Stimulated activated memory B cell treated with anti-CD40 and anti-IgM and Interleukin-4, amounts not matched to agents 10 μg/mL and 1 μg/mL and 100 μg/mL, for 72 hours (primary cell): ENCODE measurements around the gene DPF3.

ENCODE experiments used
- ATAC-seq: fragments of 150-1000 bp; cut with Tn5 transposase; 2 replicates; pipeline ENCODE4 v1.10.0; 2021
- H3K27ac Mint-ChIP-seq: one replicate; pipeline ENCODE4 v1.8.0; 2022; ENCODE audit warnings: mild to moderate bottlenecking, mixed read lengths
- H3K27me3 Mint-ChIP-seq: one replicate; pipeline ENCODE4 v1.8.0; 2022; ENCODE audit warnings: mixed read lengths
- H3K36me3 Mint-ChIP-seq: one replicate; pipeline ENCODE4 v1.8.0; 2022; ENCODE audit warnings: mixed read lengths
- H3K4me1 Mint-ChIP-seq: one replicate; pipeline ENCODE4 v1.8.0; 2022; ENCODE audit warnings: mixed read lengths
- H3K4me3 Mint-ChIP-seq: one replicate; pipeline ENCODE4 v1.8.0; 2022; ENCODE audit warnings: mild to moderate bottlenecking, moderate library complexity, mixed read lengths
- H3K9me3 Mint-ChIP-seq: one replicate; pipeline ENCODE4 v1.8.0; 2022; ENCODE audit warnings: mixed read lengths

Gene DPF3

DNA sequence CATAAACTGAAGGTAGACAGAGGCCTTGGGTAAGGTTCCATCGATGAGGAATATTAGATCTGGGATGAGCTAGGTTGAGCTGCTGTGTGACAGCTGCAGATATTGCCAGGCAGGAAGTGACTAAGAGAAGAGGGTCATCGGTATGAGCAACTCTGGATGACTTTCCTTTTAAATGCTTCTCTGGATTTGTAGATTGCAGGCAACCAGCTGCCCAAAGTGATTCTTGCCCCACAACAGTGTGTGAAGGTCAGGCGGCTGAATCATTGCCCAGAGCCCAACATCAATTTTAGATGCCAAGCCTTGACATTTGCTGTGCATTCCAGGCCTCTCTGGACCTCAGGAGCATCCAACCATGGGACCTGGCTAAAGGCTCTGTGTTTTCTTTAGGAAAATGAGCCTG is 255.9 kb downstream of the DPF3 start:
- Mint-ChIP-seq H3K27me3 (no peaks in the 10 kb centered on the region), H3K27ac (no peak overlapping the region), H3K4me3 (no peak overlapping the region), H3K4me1 (peaks cover 4% of the 10 kb centered on the region), H3K36me3 (peaks cover 7% of the 10 kb centered on the region), H3K9me3 (no peaks in the 10 kb centered on the region)
- ATAC-seq = no peak

DNA sequence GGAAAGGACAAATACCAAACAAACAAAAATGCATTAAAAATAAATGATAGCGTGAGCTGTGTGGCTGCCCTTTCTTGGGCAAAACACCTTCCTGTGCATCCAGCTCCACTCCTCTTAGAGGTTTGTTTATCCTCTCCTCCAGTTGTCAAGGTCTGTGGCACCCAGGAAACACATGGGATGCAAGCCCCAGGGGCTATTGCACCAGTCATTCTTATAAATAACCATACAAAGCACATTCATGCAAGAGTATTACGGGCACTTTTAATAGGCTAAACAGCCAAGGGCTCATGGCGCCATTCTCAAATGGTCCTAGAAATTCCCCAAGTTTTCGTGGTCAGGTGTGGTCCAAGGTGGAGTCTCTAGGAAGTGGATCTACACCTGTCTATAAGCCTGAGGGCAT is 257.0 kb downstream of the DPF3 start:
- Mint-ChIP-seq H3K36me3 (peaks cover 7% of the 10 kb centered on the region), H3K4me1 (peaks cover 8% of the 10 kb centered on the region), H3K4me3 (no peak overlapping the region), H3K9me3 (no peaks in the 10 kb centered on the region), H3K27ac (no peak overlapping the region), H3K27me3 (no peaks in the 10 kb centered on the region)
- ATAC-seq = no peak

DNA sequence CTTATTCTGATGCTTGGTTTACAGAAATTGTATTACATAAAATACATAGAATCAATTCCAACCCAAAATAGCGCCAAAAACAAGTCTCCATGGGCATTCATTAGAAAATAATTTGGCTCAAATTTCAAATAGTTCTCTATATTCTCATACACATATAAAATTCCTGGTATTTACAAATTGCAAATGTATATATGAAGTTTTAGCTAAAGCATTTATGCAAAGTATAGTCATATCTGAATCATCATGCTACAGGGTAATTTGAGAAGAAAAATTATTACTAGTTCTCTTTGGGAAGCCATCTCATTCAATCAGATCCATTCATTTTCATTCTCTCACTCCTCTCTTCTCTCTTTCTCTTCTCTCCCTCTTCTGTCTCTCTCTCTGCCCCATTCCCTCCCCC is 257.8 kb downstream of the DPF3 start:
- no peaks in the 10 kb centered on the region for H3K27me3 Mint-ChIP-seq
- no peak for ATAC-seq
- H3K9me3 Mint-ChIP-seq = no peaks in the 10 kb centered on the region
- H3K4me1 Mint-ChIP-seq = peaks cover 12% of the 10 kb centered on the region
- peaks cover 7% of the 10 kb centered on the region for H3K36me3 Mint-ChIP-seq
- H3K27ac Mint-ChIP-seq = no peak overlapping the region
- H3K4me3 Mint-ChIP-seq = no peak overlapping the region

DNA sequence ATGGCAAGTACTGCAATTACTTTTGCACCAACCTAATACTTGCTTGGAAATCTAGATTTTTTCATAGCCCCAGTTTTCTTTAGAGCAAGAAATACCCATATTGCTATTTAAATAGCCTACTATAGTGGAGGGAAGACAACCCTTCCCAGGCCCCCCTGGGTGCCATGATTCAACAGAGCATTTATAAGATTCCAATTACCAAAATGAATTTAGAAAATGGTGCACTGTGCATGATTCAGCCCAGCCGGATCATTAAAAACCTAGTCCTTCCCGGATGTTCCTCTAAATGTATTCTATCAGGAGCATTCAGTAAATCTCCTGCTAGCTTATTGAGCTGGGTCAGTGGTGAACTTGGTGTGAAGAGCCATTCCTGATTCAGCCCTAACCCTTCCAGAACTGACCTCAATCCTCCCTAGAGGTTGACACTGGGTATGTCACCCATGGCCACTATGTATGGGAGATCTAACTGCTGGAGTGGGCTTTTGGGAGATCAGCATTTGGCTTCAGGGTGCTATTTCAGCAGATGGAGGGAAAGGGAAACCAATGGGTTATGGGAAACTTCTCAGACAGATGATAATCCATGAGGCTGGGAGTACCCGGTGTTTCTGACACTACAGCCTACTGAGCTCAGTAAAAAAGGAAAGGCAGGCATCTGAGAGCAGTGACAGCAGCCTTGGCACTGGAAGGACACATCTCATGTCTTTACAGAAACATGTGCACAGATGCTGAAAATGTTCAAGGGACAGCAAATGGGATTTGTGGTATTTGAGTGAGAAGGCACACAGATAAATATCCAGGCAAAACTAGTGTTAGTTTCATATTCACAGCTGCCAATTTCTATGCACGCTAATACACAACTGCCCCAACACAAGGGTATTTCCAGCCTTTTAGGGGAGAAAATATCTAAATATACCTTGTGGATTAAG is 258.9 kb downstream of the DPF3 start:
- no peak overlapping the region for H3K27ac Mint-ChIP-seq
- no peak overlapping the region for H3K4me3 Mint-ChIP-seq
- peaks cover 12% of the 10 kb centered on the region for H3K4me1 Mint-ChIP-seq
- ATAC-seq = no peak
- no peaks in the 10 kb centered on the region for H3K9me3 Mint-ChIP-seq
- no peaks in the 10 kb centered on the region for H3K36me3 Mint-ChIP-seq
- H3K27me3 Mint-ChIP-seq = no peaks in the 10 kb centered on the region

DNA sequence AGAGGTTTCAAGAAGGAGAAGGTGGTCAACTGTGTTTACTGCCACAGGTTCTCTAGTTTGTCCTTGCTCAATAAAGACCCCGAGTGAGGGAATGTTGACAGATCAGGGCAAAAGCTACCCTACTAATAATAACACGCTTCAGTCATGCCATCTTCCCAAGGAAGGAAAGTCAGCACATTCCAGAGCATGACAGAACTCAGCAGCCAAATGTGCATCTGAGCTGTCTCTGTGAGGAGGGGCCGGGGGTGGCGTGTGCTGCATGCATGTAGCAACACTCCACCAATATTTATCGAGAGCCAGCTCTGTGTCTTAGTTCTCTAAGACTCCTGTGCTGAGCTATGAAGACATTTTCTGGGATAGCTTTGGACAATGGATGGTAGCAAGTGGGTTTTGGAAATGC is 260.4 kb downstream of the DPF3 start:
- peaks cover 12% of the 10 kb centered on the region for H3K4me1 Mint-ChIP-seq
- H3K27ac Mint-ChIP-seq = no peak overlapping the region
- no peak overlapping the region for H3K4me3 Mint-ChIP-seq
- no peak for ATAC-seq
- peaks cover 2% of the 10 kb centered on the region for H3K36me3 Mint-ChIP-seq
- no peaks in the 10 kb centered on the region for H3K9me3 Mint-ChIP-seq
- no peaks in the 10 kb centered on the region for H3K27me3 Mint-ChIP-seq

DNA sequence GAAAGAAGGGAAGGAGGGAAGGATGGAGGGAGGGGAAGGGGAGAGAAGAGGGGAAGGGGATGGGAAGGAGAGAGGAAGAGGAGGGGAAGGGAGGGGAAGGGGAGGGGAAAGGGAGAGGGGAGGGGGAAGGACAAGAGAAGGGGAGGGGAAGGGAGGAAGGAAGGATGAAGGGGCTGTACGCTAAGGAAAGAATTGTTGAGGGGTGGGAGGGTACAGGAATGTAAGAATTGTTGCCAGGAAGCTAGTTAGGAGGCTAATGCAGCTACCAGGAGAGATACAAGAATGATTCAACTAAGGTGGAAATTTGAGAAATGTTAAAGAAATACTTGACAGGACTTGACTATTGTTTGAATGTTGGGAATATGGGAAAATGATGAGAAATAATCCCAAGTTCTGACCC is 261.2 kb downstream of the DPF3 start:
- Mint-ChIP-seq H3K27me3 (no peaks in the 10 kb centered on the region), H3K36me3 (peaks cover 7% of the 10 kb centered on the region), H3K9me3 (no peaks in the 10 kb centered on the region), H3K4me1 (peaks cover 12% of the 10 kb centered on the region), H3K4me3 (no peak overlapping the region), H3K27ac (no peak overlapping the region)
- no peak for ATAC-seq

DNA sequence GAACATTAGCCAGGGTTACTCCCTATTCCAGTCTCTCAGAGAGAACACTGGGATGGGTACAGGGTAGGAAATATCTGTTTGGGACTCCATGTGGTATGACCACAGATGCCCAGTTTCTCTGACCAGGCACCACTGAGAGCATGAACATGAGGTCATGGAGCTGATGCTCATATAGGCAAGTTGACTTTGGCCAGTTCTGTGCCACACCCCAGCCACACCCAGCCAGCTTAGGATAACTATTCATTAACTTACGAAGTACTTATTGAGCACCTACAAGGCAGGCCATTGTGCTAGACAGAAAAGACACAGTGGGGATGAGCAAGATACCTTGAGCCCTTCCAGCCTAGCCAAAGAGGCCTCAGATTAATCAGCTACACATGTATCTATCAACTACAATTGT is 262.5 kb downstream of the DPF3 start:
- Mint-ChIP-seq H3K4me1 (peaks cover 12% of the 10 kb centered on the region), H3K27me3 (no peaks in the 10 kb centered on the region), H3K4me3 (no peak overlapping the region), H3K36me3 (peaks cover 12% of the 10 kb centered on the region), H3K9me3 (peaks cover 2% of the 10 kb centered on the region), H3K27ac (no peak overlapping the region)
- no peak for ATAC-seq

DNA sequence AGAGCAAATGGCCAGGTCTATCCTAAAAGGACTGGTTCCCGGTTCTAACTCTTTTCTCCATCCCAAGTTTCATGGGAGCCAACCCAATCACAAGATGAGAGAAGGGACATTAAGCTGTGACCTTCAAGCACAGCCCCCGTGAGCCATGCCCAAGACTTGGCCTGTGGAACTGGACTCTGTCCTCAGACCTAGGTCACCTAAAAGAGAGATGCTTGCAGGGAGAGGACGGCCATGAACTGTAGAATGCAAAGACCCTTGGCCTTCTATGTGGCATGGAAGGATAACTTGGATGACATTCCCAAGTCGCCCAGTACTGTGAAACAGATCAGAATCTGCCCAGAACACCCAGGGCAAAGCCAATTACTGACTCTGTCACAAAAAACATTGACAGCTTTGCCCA is 263.5 kb downstream of the DPF3 start:
- Mint-ChIP-seq H3K36me3 (peaks cover 12% of the 10 kb centered on the region), H3K27me3 (no peaks in the 10 kb centered on the region), H3K4me3 (no peak overlapping the region), H3K27ac (no peak overlapping the region), H3K4me1 (peaks cover 12% of the 10 kb centered on the region), H3K9me3 (peaks cover 6% of the 10 kb centered on the region)
- ATAC-seq = no peak

DNA sequence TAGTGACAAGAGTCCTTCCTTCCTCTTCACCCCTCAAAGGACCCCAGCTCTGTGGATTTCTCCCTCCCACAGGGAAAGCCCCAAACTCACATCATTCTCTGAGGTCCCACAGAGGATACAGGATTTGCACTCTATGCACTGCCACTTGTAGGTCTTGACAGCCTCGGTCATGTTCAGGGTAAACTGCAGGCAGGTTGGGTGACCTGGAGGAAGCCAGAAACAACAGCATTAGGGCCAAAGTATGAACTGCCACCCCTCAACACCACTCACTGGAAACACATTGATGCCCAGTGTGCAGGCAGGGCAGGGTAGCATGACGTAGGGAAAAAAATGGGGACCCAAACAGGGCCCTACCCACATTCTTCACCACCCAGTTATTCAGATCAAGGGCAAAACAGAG is 264.4 kb downstream of the DPF3 start:
- no peaks in the 10 kb centered on the region for H3K27me3 Mint-ChIP-seq
- peaks cover 12% of the 10 kb centered on the region for H3K4me1 Mint-ChIP-seq
- H3K4me3 Mint-ChIP-seq = no peak overlapping the region
- no peak for ATAC-seq
- H3K36me3 Mint-ChIP-seq = peaks cover 12% of the 10 kb centered on the region
- H3K27ac Mint-ChIP-seq = no peak overlapping the region
- H3K9me3 Mint-ChIP-seq = peaks cover 6% of the 10 kb centered on the region

DNA sequence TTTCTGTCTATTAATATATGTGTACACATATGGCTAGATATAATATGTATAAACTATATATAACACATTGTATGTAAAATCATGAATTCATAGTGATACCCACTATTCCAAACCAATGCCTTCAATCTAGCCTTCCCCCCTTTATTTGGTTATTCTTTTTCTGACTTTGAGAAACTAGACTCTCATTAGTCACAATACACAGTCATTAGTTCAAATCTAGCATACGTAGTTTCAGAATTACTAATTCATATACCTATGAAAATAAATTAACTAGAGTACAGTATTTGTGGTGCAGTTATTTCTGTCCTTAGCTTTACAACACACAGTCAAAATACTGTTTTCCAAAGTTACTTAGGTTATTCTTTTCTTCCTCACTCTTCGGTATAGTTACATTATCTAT is 268.2 kb downstream of the DPF3 start:
- H3K27ac Mint-ChIP-seq = no peak overlapping the region
- H3K9me3 Mint-ChIP-seq = peaks cover 6% of the 10 kb centered on the region
- ATAC-seq = no peak
- no peaks in the 10 kb centered on the region for H3K4me1 Mint-ChIP-seq
- peaks cover 12% of the 10 kb centered on the region for H3K36me3 Mint-ChIP-seq
- no peak overlapping the region for H3K4me3 Mint-ChIP-seq
- no peaks in the 10 kb centered on the region for H3K27me3 Mint-ChIP-seq

DNA sequence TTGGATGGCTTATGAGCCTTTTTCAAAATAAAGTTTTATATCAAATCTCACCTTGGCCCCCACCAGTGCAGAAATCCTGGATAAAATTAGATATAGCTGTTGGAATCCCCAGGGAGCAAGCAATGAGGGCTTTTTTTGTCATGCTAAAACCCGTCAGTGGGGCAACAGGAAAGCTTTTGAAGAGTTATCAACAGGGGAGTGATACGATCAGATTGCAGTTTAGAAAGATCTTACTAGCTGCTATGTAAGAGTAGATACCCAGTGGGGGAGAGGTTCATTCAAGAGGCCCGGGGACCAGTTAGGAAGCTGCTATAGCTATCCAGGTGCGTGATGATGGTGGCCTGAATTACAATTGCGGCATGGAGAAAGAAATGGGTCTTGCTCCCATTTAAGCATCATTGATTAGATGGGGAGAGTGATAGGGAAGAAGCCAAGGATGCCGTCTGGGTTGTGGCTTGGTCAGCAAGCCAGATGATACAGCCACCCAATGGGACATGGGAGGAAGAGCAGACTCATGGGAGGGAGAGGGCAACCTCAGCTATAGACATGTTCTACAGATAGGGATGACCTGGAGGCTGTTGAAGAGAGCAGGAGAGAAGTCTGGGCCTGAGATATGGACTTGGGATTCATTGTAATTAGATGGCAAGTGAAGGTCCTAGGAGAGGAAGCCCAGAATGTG is 272.4 kb downstream of the DPF3 start:
- Mint-ChIP-seq H3K4me1 (no peaks in the 10 kb centered on the region), H3K9me3 (peaks cover 3% of the 10 kb centered on the region), H3K27ac (no peak overlapping the region), H3K27me3 (no peaks in the 10 kb centered on the region), H3K4me3 (no peak overlapping the region), H3K36me3 (no peaks in the 10 kb centered on the region)
- no peak for ATAC-seq

DNA sequence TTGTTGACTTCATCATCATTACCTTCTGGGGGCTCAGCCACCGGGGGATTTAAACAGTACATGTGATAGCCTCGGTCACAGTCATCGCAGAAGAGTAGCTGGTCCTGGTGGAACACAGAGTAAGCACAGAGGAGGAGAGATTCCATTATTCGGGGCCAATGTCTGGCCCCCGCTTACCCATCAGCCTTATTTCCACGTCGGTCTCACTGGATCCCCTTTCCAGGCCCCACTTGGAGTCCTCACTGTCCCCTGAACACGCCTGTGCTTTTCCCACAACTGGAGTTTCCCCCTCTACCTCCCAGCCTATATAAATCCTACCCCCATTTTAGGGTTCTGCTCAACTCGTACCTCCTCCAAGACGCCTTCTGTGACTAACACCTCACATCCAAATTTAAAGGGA is 274.0 kb downstream of the DPF3 start:
- Mint-ChIP-seq H3K36me3 (no peaks in the 10 kb centered on the region), H3K27me3 (no peaks in the 10 kb centered on the region), H3K4me1 (no peaks in the 10 kb centered on the region), H3K4me3 (no peak overlapping the region), H3K9me3 (no peaks in the 10 kb centered on the region), H3K27ac (no peak overlapping the region)
- ATAC-seq = no peak

DNA sequence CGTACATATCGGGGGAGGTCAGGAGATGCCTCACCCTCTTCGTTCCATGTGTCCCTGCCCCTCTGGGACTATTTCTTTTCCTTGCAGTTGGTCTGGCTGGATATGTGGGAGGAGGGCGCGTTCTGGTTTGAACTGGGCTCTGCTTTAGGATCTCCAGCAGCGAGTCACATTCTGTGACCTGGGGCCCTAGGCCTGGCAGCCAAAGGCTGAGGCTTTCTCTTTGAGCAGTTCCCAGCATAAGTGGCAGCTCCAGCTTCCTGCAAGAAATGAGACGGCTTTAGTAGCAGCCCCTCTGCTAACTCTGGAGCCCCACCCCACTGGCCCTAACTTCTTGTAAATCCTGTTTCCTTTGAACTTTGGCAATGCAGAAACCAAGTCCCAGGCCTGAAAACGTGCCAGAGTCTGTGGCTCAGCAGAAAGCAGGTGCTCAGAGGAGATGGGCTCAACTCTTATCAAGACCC is 274.8 kb downstream of the DPF3 start:
- Mint-ChIP-seq H3K27ac (no peak overlapping the region), H3K36me3 (no peaks in the 10 kb centered on the region), H3K4me1 (peaks cover under 1% of the 10 kb centered on the region), H3K4me3 (no peak overlapping the region), H3K27me3 (no peaks in the 10 kb centered on the region), H3K9me3 (no peaks in the 10 kb centered on the region)
- ATAC-seq = no peak

DNA sequence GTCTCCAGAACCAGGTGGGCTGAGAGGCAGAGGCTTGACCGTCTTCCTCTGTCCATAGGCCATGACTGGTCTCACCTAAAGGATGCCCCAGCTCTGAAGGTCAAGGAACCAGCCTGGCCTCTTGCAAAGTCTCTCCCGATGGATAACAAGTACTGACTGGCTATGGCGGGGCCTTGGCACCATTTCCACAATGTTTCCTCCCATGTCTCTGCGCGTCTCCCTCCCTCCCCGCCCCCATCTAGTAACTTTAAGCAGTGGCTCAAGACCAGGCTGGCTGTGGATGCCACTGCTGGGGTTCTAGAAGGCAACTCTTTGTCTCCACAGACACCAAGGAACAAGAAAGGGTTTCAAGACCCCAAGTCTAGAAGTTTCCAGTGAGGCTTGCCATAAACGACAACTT is 275.5 kb downstream of the DPF3 start:
- H3K27ac Mint-ChIP-seq = no peak overlapping the region
- H3K4me3 Mint-ChIP-seq = no peak overlapping the region
- no peaks in the 10 kb centered on the region for H3K9me3 Mint-ChIP-seq
- H3K4me1 Mint-ChIP-seq = peaks cover 7% of the 10 kb centered on the region
- ATAC-seq = no peak
- H3K27me3 Mint-ChIP-seq = no peaks in the 10 kb centered on the region
- no peaks in the 10 kb centered on the region for H3K36me3 Mint-ChIP-seq

DNA sequence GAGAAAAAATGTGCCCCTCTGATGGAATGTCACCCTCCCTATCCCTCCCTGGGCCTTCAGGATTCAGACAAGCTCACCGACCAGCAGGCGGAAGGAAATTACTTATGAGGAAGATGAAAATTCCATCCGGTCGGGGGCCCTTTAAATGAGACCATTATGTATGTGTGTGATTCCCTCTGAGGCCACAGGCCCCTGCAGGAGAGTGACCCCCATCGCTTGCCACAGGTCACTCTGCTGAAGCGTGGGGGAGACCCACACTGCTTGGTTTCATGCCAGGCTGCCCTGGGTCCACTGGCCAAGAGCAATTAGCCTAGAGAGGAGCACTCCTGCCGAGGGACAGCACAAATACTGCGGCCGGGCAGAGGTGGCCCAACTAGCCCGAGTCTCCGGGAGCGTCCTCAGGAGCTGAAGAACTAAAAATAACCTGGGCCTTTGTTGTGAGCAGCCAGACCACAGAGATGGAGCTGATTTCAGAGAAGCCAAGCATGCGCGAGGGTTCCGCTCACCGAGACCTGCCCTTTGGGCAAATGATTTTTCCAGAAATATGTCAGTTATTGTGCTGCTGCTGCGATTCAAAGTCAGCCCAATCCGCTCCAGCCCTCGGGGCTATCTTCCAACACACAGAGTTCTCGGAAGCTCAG is 276.4 kb downstream of the DPF3 start:
- Mint-ChIP-seq H3K9me3 (no peaks in the 10 kb centered on the region), H3K4me1 (peaks cover 7% of the 10 kb centered on the region), H3K4me3 (no peak overlapping the region), H3K27me3 (no peaks in the 10 kb centered on the region), H3K27ac (no peak overlapping the region), H3K36me3 (no peaks in the 10 kb centered on the region)
- no peak for ATAC-seq
